ENCODE data around the gene YIPF6.

- TF ChIP-seq CTCF (IDR thresholded peaks at IDR 0.05) (no peak), POLR2A (IDR thresholded peaks at IDR 0.05) (no peak)
These were observed 71.7 kb downstream of the YIPF6 start for GRCh38 chrX:68570598-68570997.
